GM21390 (cell line): ENCODE measurements around the gene HS6ST1.

Source experiments
- ATAC-seq: cut with Tn5 transposase; IDR thresholded peaks from one replicate; pipeline ENCODE4 v1.9.1; 2021; ENCODE audit not compliant: unreplicated experiment

HS6ST1 gene

GRCh38 chr2:128311216-128311754 lies 7.4 kb downstream of the HS6ST1 start:
- no peak for ATAC-seq

GRCh38 chr2:128310761-128311160 lies 7.9 kb downstream of the HS6ST1 start:
- ATAC-seq: no peak

- ATAC-seq: no peak
Observed at GRCh38 chr2:128310094-128310716, 8.5 kb downstream of the HS6ST1 start.

GRCh38 chr2:128309280-128310093 lies 9.2 kb downstream of the HS6ST1 start:
- ATAC-seq: no peak

- ATAC-seq: no peak
Observed at GRCh38 chr2:128308889-128309279, 9.8 kb downstream of the HS6ST1 start.

- no peak for ATAC-seq
Observed at GRCh38 chr2:128308284-128308731, 10.4 kb downstream of the HS6ST1 start.

GRCh38 chr2:128307595-128307994 lies 11.1 kb downstream of the HS6ST1 start:
- no peak for ATAC-seq

GRCh38 chr2:128306931-128307460 lies 11.7 kb downstream of the HS6ST1 start:
- no peak for ATAC-seq

- ATAC-seq: no peak
Observed at GRCh38 chr2:128306081-128306930, 12.4 kb downstream of the HS6ST1 start.

GRCh38 chr2:128305555-128306080 lies 13.1 kb downstream of the HS6ST1 start:
- ATAC-seq: no peak

GRCh38 chr2:128304715-128305554 lies 13.7 kb downstream of the HS6ST1 start:
- no peak for ATAC-seq

- ATAC-seq: no peak
Observed at GRCh38 chr2:128304330-128304714, 14.3 kb downstream of the HS6ST1 start.

GRCh38 chr2:128303911-128304310 lies 14.8 kb downstream of the HS6ST1 start:
- ATAC-seq: no peak

GRCh38 chr2:128303095-128303791 lies 15.4 kb downstream of the HS6ST1 start:
- no peak for ATAC-seq

- no peak for ATAC-seq
Observed at GRCh38 chr2:128302744-128303067, 16.0 kb downstream of the HS6ST1 start.

GRCh38 chr2:128302011-128302743 lies 16.5 kb downstream of the HS6ST1 start:
- ATAC-seq: no peak

GRCh38 chr2:128301501-128301966 lies 17.1 kb downstream of the HS6ST1 start:
- ATAC-seq: no peak

GRCh38 chr2:128301021-128301420 lies 17.6 kb downstream of the HS6ST1 start:
- no peak for ATAC-seq
